ENCODE results near the gene COLQ.

COLQ gene

GRCh38 chr3:15453501-15453900, 68.0 kb downstream of the COLQ start:
- DNase-seq (ENCODE audit: insufficient read length, low spot score) (no peak), FAIRE-seq (no peak)
- no peak for TF ChIP-seq POLR2AphosphoS5 (IDR thresholded peaks at IDR 0.05; ENCODE audit: low read depth, low read length)
- TF ChIP-seq POLR2A (IDR thresholded peaks at IDR 0.05; ENCODE audit: low read depth, low read length): no peak
- TF ChIP-seq TAF1 (IDR thresholded peaks at IDR 0.05; ENCODE audit: low read depth, low read length): no peak
- TF ChIP-seq PAX5 (IDR thresholded peaks at IDR 0.05; ENCODE audit: insufficient read depth, low read length, severe bottlenecking): no peak
- no peak for TF ChIP-seq SPI1 (IDR thresholded peaks at IDR 0.05; ENCODE audit: low read depth, low read length)
- TF ChIP-seq POU2F2 (IDR thresholded peaks at IDR 0.05; ENCODE audit: low read depth, low read length): no peak

- no peak for TF ChIP-seq PAX5 (IDR thresholded peaks at IDR 0.05; ENCODE audit: insufficient read depth, low read length, severe bottlenecking)
- TF ChIP-seq POLR2A (IDR thresholded peaks at IDR 0.05; ENCODE audit: low read depth, low read length): no peak
- no peak for TF ChIP-seq TAF1 (IDR thresholded peaks at IDR 0.05; ENCODE audit: low read depth, low read length)
- TF ChIP-seq POLR2AphosphoS5 (IDR thresholded peaks at IDR 0.05; ENCODE audit: low read depth, low read length): no peak
- TF ChIP-seq SPI1 (IDR thresholded peaks at IDR 0.05; ENCODE audit: low read depth, low read length): no peak
- no peak for TF ChIP-seq POU2F2 (IDR thresholded peaks at IDR 0.05; ENCODE audit: low read depth, low read length)
- DNase-seq (ENCODE audit: insufficient read length, low spot score): no peak
- no peak for FAIRE-seq
Observed at GRCh38 chr3:15452961-15453360, 68.5 kb downstream of the COLQ start.

- DNase-seq (ENCODE audit: insufficient read length, low spot score) (no peak), FAIRE-seq (no peak)
- TF ChIP-seq SPI1 (IDR thresholded peaks at IDR 0.05; ENCODE audit: low read depth, low read length): no peak
- no peak for TF ChIP-seq TAF1 (IDR thresholded peaks at IDR 0.05; ENCODE audit: low read depth, low read length)
- TF ChIP-seq POLR2A (IDR thresholded peaks at IDR 0.05; ENCODE audit: low read depth, low read length): no peak
Observed at GRCh38 chr3:15452156-15452555, 69.3 kb downstream of the COLQ start.

- no peak for FAIRE-seq
- no peak for TF ChIP-seq TAF1 (IDR thresholded peaks at IDR 0.05; ENCODE audit: low read depth, low read length)
- TF ChIP-seq POLR2AphosphoS5 (IDR thresholded peaks at IDR 0.05; ENCODE audit: low read depth, low read length): no peak
- TF ChIP-seq PAX5 (IDR thresholded peaks at IDR 0.05; ENCODE audit: insufficient read depth, low read length, severe bottlenecking): no peak
- no peak for TF ChIP-seq POLR2A (IDR thresholded peaks at IDR 0.05; ENCODE audit: low read depth, low read length)
- no peak for TF ChIP-seq SPI1 (IDR thresholded peaks at IDR 0.05; ENCODE audit: low read depth, low read length)
- TF ChIP-seq POU2F2 (IDR thresholded peaks at IDR 0.05; ENCODE audit: low read depth, low read length): no peak
Observed at GRCh38 chr3:15451216-15452113, 70.0 kb downstream of the COLQ start.

GRCh38 chr3:15450438-15451215, 70.9 kb downstream of the COLQ start:
- TF ChIP-seq SPI1 (IDR thresholded peaks at IDR 0.05; ENCODE audit: low read depth, low read length): no peak
- no peak for TF ChIP-seq PAX5 (IDR thresholded peaks at IDR 0.05; ENCODE audit: insufficient read depth, low read length, severe bottlenecking)
- no peak for TF ChIP-seq POU2F2 (IDR thresholded peaks at IDR 0.05; ENCODE audit: low read depth, low read length)
- no peak for TF ChIP-seq TAF1 (IDR thresholded peaks at IDR 0.05; ENCODE audit: low read depth, low read length)
- TF ChIP-seq POLR2A (IDR thresholded peaks at IDR 0.05; ENCODE audit: low read depth, low read length): no peak
- no peak for TF ChIP-seq POLR2AphosphoS5 (IDR thresholded peaks at IDR 0.05; ENCODE audit: low read depth, low read length)
- no peak for FAIRE-seq
- no peak for DNase-seq (ENCODE audit: insufficient read length, low spot score)

More at GRCh38 chr3:15451216-15452113, 70.0 kb downstream of the COLQ start:
- DNase-seq (ENCODE audit: insufficient read length, low spot score): no peak

- no peak for FAIRE-seq
- DNase-seq (ENCODE audit: insufficient read length, low spot score): no peak
- no peak for TF ChIP-seq POLR2A (IDR thresholded peaks at IDR 0.05; ENCODE audit: low read depth, low read length)
- TF ChIP-seq POLR2AphosphoS5 (IDR thresholded peaks at IDR 0.05; ENCODE audit: low read depth, low read length): no peak
- TF ChIP-seq PAX5 (IDR thresholded peaks at IDR 0.05; ENCODE audit: insufficient read depth, low read length, severe bottlenecking): no peak
- no peak for TF ChIP-seq POU2F2 (IDR thresholded peaks at IDR 0.05; ENCODE audit: low read depth, low read length)
- no peak for TF ChIP-seq TAF1 (IDR thresholded peaks at IDR 0.05; ENCODE audit: low read depth, low read length)
Observed at GRCh38 chr3:15449489-15450224, 71.8 kb downstream of the COLQ start.

GRCh38 chr3:15443826-15444524, 77.5 kb downstream of the COLQ start:
- no peak for DNase-seq (ENCODE audit: insufficient read length, low spot score)
- FAIRE-seq: no peak
- TF ChIP-seq POU2F2 (IDR thresholded peaks at IDR 0.05; ENCODE audit: low read depth, low read length): no peak
- TF ChIP-seq SPI1 (IDR thresholded peaks at IDR 0.05; ENCODE audit: low read depth, low read length): no peak
- TF ChIP-seq POLR2AphosphoS5 (IDR thresholded peaks at IDR 0.05; ENCODE audit: low read depth, low read length): no peak
- no peak for TF ChIP-seq PAX5 (IDR thresholded peaks at IDR 0.05; ENCODE audit: insufficient read depth, low read length, severe bottlenecking)
- no peak for TF ChIP-seq TAF1 (IDR thresholded peaks at IDR 0.05; ENCODE audit: low read depth, low read length)
- TF ChIP-seq POLR2A (IDR thresholded peaks at IDR 0.05; ENCODE audit: low read depth, low read length): no peak

- no peak for DNase-seq (ENCODE audit: insufficient read length, low spot score)
- FAIRE-seq: no peak
- no peak for TF ChIP-seq PAX5 (IDR thresholded peaks at IDR 0.05; ENCODE audit: insufficient read depth, low read length, severe bottlenecking)
- TF ChIP-seq TAF1 (IDR thresholded peaks at IDR 0.05; ENCODE audit: low read depth, low read length): no peak
- no peak for TF ChIP-seq POLR2AphosphoS5 (IDR thresholded peaks at IDR 0.05; ENCODE audit: low read depth, low read length)
- no peak for TF ChIP-seq SPI1 (IDR thresholded peaks at IDR 0.05; ENCODE audit: low read depth, low read length)
- no peak for TF ChIP-seq POLR2A (IDR thresholded peaks at IDR 0.05; ENCODE audit: low read depth, low read length)
- TF ChIP-seq POU2F2 (IDR thresholded peaks at IDR 0.05; ENCODE audit: low read depth, low read length): no peak
Observed at GRCh38 chr3:15440891-15441290, 80.6 kb downstream of the COLQ start.
